Upper lobe of left lung (tissue), 6 donors: ENCODE results near the gene PATZ1. TPM values are rescaled to one million over a fixed set of nuclear protein-coding genes. Genes with fewer than 3 reads are reported as not detected.
A peak's percentile ranks its signal among the peaks of the same experiment; 100 is the strongest.

Experiments used
- ATAC-seq, 2 donors: fragments of 200-7000 bp; cut with Tn5 transposase; one replicate each; pipeline ENCODE4 v1.9.1; 2022; ENCODE audit warnings: mild to moderate bottlenecking in 2 of 2, moderate library complexity in 2 of 2; ENCODE audit not compliant: low FRiP score in 2 of 2
- DNase-seq, 2 donors: peaks; one replicate each; pipeline ENCODE4 v3.0.0-alpha.2; 2019 to 2020
- H3K27ac ChIP-seq, 4 donors: fragments of 200-600 bp; sonication (generic); one replicate each; pipeline ENCODE4 v1.5.1; 2016 to 2019
- H3K27me3 ChIP-seq, 4 donors: fragments of 200-600 bp; sonication (generic); one replicate each; pipeline ENCODE4 v1.5.1; 2017 to 2019
- H3K36me3 ChIP-seq, 4 donors: fragments of 200-600 bp; sonication (generic); one replicate each; pipeline ENCODE4 v1.5.1; 2016 to 2019
- H3K4me1 ChIP-seq, 4 donors: fragments of 200-600 bp; sonication (generic); one replicate each; pipeline ENCODE4 v1.5.1; 2018 to 2019
- H3K4me3 ChIP-seq, 4 donors: fragments of 200-600 bp; sonication (generic); one replicate each; pipeline ENCODE4 v1.5.1; 2017 to 2019; ENCODE audit warnings: mild to moderate bottlenecking in 2 of 4, moderate library complexity in 1 of 4
- H3K9me3 ChIP-seq, 4 donors: fragments of 200-600 bp; sonication (generic); one replicate each; pipeline ENCODE4 v1.5.1; 2018 to 2019
- EP300 ChIP-seq, 4 donors: sonication (generic); formaldehyde crosslinking; IDR thresholded peaks; one replicate each; pipeline ENCODE4 v1.5.1; 2017; ENCODE audit warnings: antibody characterized with exemption in 4 of 4, control low read depth in 2 of 4
- POLR2A ChIP-seq, 4 donors: fragments of 450-650 bp; IDR thresholded peaks; one replicate each; pipeline ENCODE4 v1.5.1; 2016 to 2017; ENCODE audit warnings: antibody characterized with exemption in 4 of 4, mild to moderate bottlenecking in 2 of 4
- POLR2AphosphoS5 ChIP-seq, 2 donors: sonication (generic); formaldehyde crosslinking; IDR thresholded peaks; one replicate each; pipeline ENCODE4 v1.5.1; 2017; ENCODE audit warnings: antibody characterized with exemption in 2 of 2
- WGBS, 2 donors: methylation state at CpG; one replicate each; pipeline ENCODE4 v1.1.5; 2017 to 2018; 5-methylcytosine and 5-hydroxymethylcytosine counted together
- total RNA-seq, 6 donors: library from RNA; depleted of rRNA in 4 of 6; stranded (reverse); fragments of >200 nt in 4 of 6; gene quantifications; one replicate each; pipeline versions ENCODE4 v1.1.0 to v1.2.1, GENCODE V29; 2016 to 2021
- TF ChIP-seq, protein P1 (sequence below), 6 experiments: fragments of 450-650 bp in 4 of 6; fragments of 200-600 bp in 2 of 6; sonication (generic) in 2 of 6; IDR thresholded peaks; one replicate each; pipeline ENCODE4 v1.5.1; 2016 to 2019; ENCODE audit warnings: antibody characterized with exemption in 6 of 6
- donor health status: DM: no; HTN: no; CAD: no; lungs with moderate emphysema.
- donor health status: DM: no; HTN: yes; CAD: no; lungs with severe emphysema.

The PATZ1 gene
- total RNA-seq, 6 donors from 2014 or later = 18.2 to 29.7 (median 24.0) TPM

DNA sequence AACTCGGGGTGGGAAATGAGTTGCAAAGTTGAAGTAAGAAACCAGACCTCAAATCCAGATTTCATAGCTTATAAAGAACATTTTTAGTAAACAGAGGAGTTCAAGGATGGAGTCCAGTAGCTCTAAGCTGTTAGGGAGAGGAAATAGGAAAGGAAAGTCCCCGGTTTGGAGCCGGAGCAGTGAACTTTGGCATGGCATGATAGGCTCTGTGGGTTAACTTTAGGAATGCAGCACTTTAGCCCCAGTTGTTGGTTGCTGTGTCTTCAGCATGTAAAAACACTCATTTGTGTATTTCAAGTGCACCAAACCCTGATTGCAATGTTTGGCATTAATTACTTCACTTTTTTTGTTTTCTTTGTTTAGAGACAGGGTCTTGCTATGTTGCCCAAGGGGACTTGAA lies 45.2 kb downstream of the PATZ1 start:
- no peak for ATAC-seq
- H3K9me3 ChIP-seq = no peaks in the 10 kb centered on the region
- TF ChIP-seq POLR2A (IDR thresholded peaks at IDR 0.05) = no peak
- TF ChIP-seq POLR2AphosphoS5 (IDR thresholded peaks at IDR 0.05) = no peak
- TF ChIP-seq, protein P1, sequence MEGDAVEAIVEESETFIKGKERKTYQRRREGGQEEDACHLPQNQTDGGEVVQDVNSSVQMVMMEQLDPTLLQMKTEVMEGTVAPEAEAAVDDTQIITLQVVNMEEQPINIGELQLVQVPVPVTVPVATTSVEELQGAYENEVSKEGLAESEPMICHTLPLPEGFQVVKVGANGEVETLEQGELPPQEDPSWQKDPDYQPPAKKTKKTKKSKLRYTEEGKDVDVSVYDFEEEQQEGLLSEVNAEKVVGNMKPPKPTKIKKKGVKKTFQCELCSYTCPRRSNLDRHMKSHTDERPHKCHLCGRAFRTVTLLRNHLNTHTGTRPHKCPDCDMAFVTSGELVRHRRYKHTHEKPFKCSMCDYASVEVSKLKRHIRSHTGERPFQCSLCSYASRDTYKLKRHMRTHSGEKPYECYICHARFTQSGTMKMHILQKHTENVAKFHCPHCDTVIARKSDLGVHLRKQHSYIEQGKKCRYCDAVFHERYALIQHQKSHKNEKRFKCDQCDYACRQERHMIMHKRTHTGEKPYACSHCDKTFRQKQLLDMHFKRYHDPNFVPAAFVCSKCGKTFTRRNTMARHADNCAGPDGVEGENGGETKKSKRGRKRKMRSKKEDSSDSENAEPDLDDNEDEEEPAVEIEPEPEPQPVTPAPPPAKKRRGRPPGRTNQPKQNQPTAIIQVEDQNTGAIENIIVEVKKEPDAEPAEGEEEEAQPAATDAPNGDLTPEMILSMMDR (IDR thresholded peaks at IDR 0.05) = no peak
- TF ChIP-seq EP300 (IDR thresholded peaks at IDR 0.05) = no peak
- no peak overlapping the region for H3K4me3 ChIP-seq
- 51 to 72% methylated on average over 3 of the region's 3 CpGs for WGBS, 2 donors
- H3K4me1 ChIP-seq = peaks cover 13 to 30% (median 18%) of the 10 kb centered on the region in 4 donors
- H3K27me3 ChIP-seq = no peaks in the 10 kb centered on the region
- no peak for DNase-seq
- H3K27ac ChIP-seq = no peak overlapping the region
- no peaks in the 10 kb centered on the region for H3K36me3 ChIP-seq

DNA sequence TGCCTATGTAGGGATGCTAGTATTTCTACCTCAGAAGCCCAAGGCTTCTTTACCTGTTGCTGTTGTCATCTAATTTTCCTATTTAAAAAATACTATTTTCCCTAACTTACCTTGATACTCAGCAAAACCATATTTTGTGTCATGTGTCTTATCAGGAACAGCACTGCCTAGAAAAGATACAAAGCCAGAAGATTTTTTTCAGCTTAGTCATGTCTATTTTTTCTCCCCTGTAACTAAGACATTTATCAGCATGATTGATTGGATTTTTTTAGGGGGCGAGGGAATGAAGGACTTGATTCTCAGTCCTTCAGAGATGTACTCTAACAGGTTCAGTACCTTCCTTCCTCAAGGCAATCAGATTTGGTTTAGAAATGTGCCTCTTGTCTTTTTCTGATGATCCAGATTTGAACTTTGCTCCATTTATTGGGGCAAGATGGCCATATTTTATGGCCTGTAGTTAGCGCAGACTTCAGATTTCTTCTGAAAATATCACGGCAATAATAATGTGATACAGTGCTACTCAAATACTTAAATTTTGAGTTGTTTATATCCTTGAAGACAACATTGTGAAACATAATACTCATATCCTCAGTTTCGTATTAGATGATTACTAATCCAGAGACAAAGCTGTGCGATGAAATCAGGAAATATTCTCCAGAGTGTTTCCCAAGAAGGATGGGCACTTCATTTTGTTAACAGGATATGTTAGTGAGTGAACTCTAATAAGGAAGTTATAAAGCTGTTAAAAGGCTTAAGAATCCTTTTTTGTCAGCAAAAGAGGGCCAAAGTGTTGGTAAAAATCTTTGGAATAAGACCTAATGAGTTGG lies 50.1 kb downstream of the PATZ1 start:
- DNase-seq (no peak), ATAC-seq (peak in 1 of 2 donors; percentile 59)
- H3K4me3 ChIP-seq = no peak overlapping the region
- H3K36me3 ChIP-seq = no peaks in the 10 kb centered on the region
- WGBS, 2 donors = 43 to 50% methylated on average over 5 of the region's 5 CpGs
- TF ChIP-seq POLR2AphosphoS5 (IDR thresholded peaks at IDR 0.05) (no peak), EP300 (IDR thresholded peaks at IDR 0.05) (no peak), POLR2A (IDR thresholded peaks at IDR 0.05) (no peak)
- TF ChIP-seq, protein P1 (IDR thresholded peaks at IDR 0.05) = no peak
- H3K27ac ChIP-seq = peak overlapping the region; percentile 63 to 97 (median 76)
- H3K27me3 ChIP-seq = no peaks in the 10 kb centered on the region
- H3K4me1 ChIP-seq = peaks cover 32 to 49% (median 42%) of the 10 kb centered on the region in 4 donors
- no peaks in the 10 kb centered on the region for H3K9me3 ChIP-seq

DNA sequence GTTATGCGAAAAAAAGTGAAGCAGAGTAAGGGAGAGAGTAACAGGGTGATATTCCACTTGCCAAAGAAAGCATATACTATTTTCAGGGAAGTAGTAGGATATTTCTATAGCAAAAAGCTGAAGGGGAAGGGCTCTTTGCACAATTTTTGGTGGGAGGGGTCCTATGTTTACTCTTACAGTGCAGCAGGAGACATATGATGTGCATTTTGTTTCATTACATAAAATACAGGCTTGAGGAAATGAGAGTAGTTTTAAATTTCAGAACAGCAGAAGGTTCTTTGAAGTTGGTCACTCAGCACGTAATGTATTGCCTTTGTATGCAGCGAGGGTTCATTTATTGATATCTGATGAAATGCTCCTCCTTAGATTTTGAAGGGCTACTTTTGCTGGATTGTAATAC lies 50.8 kb downstream of the PATZ1 start:
- TF ChIP-seq POLR2A (IDR thresholded peaks at IDR 0.05) (peak in 1 of 4 donors; percentile 39), EP300 (IDR thresholded peaks at IDR 0.05) (no peak), POLR2AphosphoS5 (IDR thresholded peaks at IDR 0.05) (no peak)
- TF ChIP-seq, protein P1 (IDR thresholded peaks at IDR 0.05) = no peak
- ATAC-seq = no peak
- Histone ChIP-seq H3K36me3 (no peaks in the 10 kb centered on the region), H3K4me1 (peaks cover 30 to 46% (median 43%) of the 10 kb centered on the region in 4 donors), H3K27me3 (no peaks in the 10 kb centered on the region), H3K4me3 (no peak overlapping the region), H3K27ac (peak overlapping the region; percentile 63 to 97 (median 76)), H3K9me3 (no peaks in the 10 kb centered on the region)
- no peak for DNase-seq
- whole genome bisulfite sequencing, 2 donors = 73 to 83% methylated on average over 3 of the region's 3 CpGs

DNA sequence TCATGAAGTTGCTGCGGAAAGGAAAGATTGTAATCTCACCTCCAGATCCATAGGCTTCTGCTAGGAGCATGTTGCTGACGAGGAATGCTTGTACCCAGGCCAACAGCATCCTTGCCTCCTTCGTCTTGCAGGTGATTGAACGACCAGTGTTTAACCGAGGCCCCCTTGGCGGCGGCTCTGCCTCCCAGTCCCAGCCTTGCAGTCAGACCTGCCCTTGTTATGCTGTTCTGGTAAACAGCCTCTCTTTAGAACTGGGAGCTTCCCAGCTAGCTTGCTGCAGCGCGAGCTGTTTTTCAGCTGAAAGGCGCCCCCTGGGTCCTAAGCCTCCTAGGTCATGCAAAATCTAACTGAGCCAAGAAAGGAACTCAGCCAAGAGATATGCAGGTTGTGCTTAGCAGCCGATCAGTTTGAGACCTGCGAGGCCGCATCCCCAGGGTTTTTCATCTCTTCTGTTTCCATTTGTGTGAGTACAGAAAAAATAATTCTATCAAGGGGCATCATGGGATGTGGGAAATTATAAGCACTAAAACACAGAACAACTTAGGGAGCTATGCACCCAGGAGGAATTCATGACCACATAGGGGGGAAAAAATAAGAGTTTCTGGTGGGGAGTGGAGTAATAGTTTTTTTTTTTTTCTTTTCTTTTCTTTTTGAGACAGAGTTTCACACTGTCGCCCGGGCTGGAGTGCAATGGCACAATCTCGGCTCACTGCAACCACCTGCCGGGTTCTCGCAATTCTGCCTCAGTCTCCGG lies 53.7 kb downstream of the PATZ1 start, which contains the start of gene PIK3IP1:
TSS of gene PIK3IP1 (minus strand) at position 253 of the 754 bp plus-strand sequence. CDS start at position 109, 144 bp downstream.
- TF ChIP-seq, protein P1 (IDR thresholded peaks at IDR 0.05) = peak; percentile 38 to 74 (median 60)
- TF ChIP-seq EP300 (IDR thresholded peaks at IDR 0.05) (peak in 1 of 4 donors; percentile 82), POLR2A (IDR thresholded peaks at IDR 0.05) (peak in 3 of 4 donors; percentile 89 to 99 (median 96)), POLR2AphosphoS5 (IDR thresholded peaks at IDR 0.05) (peak; percentile 89 to 99)
- peak within 1 kb of the TSS; percentile 54 to 69 (median 62) for H3K4me3 ChIP-seq
- peaks cover 0 to 24% (median 15%) of the 10 kb centered on the region in 4 donors for H3K36me3 ChIP-seq
- H3K9me3 ChIP-seq = no peaks in the 10 kb centered on the region
- H3K27me3 ChIP-seq = no peaks in the 10 kb centered on the region
- H3K4me1 ChIP-seq = peaks cover 55 to 74% (median 68%) of the 10 kb centered on the region in 4 donors
- H3K27ac ChIP-seq = peak within 1 kb of the TSS; percentile 97 to 98 (median 98)
- ATAC-seq (peak; percentile 77 to 85), DNase-seq (peak; percentile 82 to 96)
- WGBS, 2 donors = 23 to 27% methylated on average over 17 to 19 of the region's 19 CpGs
